Astrocyte (in vitro differentiated cells and primary cell): Measurements from ENCODE around the gene TMEM30A.

Experiments
- CTCF ChIP-seq: IDR thresholded peaks from 2 replicates; pipeline ENCODE4 v1.5.1; 2011; ENCODE audit warnings: low read depth, mild to moderate bottlenecking, inconsistent platforms, low read length, moderate library complexity; ENCODE audit not compliant: insufficient read depth
- EZH2 ChIP-seq: IDR thresholded peaks from 2 replicates; pipeline ENCODE4 v1.6.1; 2012; ENCODE audit warnings: mild to moderate bottlenecking, low read length, inconsistent platforms; ENCODE audit not compliant: insufficient read depth

GRCh38 chr6:75203721-75204120, 80.9 kb downstream of the TMEM30A start:
- TF ChIP-seq CTCF (no peak), EZH2 (no peak)
